Esophagus muscularis mucosa (tissue), 4 donors: Measurements from ENCODE around the gene CSAD.

Experiments
- CTCF ChIP-seq, 3 experiments: fragments of 200-600 bp in 2 of 3; fragments of 450-650 bp in 1 of 3; sonication (generic) in 2 of 3; IDR thresholded peaks; one replicate each; pipeline ENCODE4 v1.5.1; 2017 to 2019; ENCODE audit warnings: antibody characterized with exemption in 3 of 3, mild to moderate bottlenecking in 2 of 3, moderate library complexity in 1 of 3
- EP300 ChIP-seq: sonication (generic); formaldehyde crosslinking; IDR thresholded peaks from one replicate; pipeline ENCODE4 v1.6.1; 2017; ENCODE audit warnings: antibody characterized with exemption
- POLR2A ChIP-seq: fragments of 450-650 bp; IDR thresholded peaks from one replicate; pipeline ENCODE4 v1.6.1; 2017; ENCODE audit warnings: antibody characterized with exemption, moderate library complexity, mild to moderate bottlenecking, low read depth
- POLR2AphosphoS5 ChIP-seq, 2 donors: sonication (generic); formaldehyde crosslinking; IDR thresholded peaks; one replicate each; pipeline ENCODE4 v1.6.1; 2017; ENCODE audit warnings: antibody characterized with exemption in 2 of 2

- TF ChIP-seq CTCF (IDR thresholded peaks at IDR 0.05) (no peak), POLR2A (no peak), POLR2AphosphoS5 (IDR thresholded peaks at IDR 0.05) (no peak), EP300 (no peak)
Measured at GRCh38 chr12:53193985-53194716, 13.4 kb upstream of the CSAD start.
